ENCODE measurements around the gene PCNT.

Gene PCNT

GRCh38 chr21:46336603-46337002, 12.6 kb downstream of the PCNT start:
- H3K27me3 ChIP-seq (ENCODE audit: control insufficient read depth, insufficient read depth, low read length) = no peaks in the 10 kb centered on the region
- H3K4me1 ChIP-seq (ENCODE audit: control insufficient read depth, insufficient read depth, low read length) = no peaks in the 10 kb centered on the region
- H3K27ac ChIP-seq (ENCODE audit: low read length) = no peak overlapping the region
- no peak for DNase-seq (ENCODE audit: low read depth, low spot score)
- H3K4me3 ChIP-seq (ENCODE audit: low read length) = no peak overlapping the region
- WGBS (ENCODE audit: insufficient coverage, insufficient read length) = no CpG with 5 or more reads among the region's 3 CpGs
- H3K9me3 ChIP-seq (ENCODE audit: control insufficient read depth, insufficient read depth, low read length) = no peaks in the 10 kb centered on the region
- H3K36me3 ChIP-seq (ENCODE audit: control insufficient read depth, insufficient read depth, low read length) = peaks cover 21% of the 10 kb centered on the region; the same call in 1 of the 2 replicates

DNA sequence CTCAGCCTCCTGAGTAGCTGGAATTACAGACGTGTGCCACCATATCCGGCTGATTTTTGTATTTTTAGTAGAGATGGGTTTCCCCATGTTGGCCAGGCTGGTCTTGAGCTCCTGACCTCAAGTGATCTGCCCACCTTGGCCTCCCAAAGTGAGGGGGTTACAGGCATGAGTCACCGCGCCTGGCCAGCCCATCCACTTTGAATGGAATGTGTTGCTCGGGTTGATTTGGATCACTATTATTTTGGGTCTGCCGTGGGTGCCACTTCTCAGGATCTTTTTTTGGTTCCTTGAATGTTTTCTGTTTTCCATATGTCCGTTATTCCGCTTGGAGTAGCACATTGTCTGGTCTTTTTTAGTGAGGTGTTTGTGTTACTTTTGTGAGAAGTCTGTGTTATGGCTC, 17.0 kb downstream of the PCNT start:
- H3K4me1 ChIP-seq (ENCODE audit: control insufficient read depth, insufficient read depth, low read length) = no peaks in the 10 kb centered on the region
- no peak overlapping the region for H3K4me3 ChIP-seq (ENCODE audit: low read length)
- peaks cover 16% of the 10 kb centered on the region for H3K36me3 ChIP-seq (ENCODE audit: control insufficient read depth, insufficient read depth, low read length)
- no peak overlapping the region for H3K27ac ChIP-seq (ENCODE audit: low read length)
- no CpG with 5 or more reads among the region's 8 CpGs for WGBS (ENCODE audit: insufficient coverage, insufficient read length)
- H3K27me3 ChIP-seq (ENCODE audit: control insufficient read depth, insufficient read depth, low read length) = no peaks in the 10 kb centered on the region
- no peak for DNase-seq (ENCODE audit: low read depth, low spot score)
- H3K9me3 ChIP-seq (ENCODE audit: control insufficient read depth, insufficient read depth, low read length) = no peaks in the 10 kb centered on the region

DNA sequence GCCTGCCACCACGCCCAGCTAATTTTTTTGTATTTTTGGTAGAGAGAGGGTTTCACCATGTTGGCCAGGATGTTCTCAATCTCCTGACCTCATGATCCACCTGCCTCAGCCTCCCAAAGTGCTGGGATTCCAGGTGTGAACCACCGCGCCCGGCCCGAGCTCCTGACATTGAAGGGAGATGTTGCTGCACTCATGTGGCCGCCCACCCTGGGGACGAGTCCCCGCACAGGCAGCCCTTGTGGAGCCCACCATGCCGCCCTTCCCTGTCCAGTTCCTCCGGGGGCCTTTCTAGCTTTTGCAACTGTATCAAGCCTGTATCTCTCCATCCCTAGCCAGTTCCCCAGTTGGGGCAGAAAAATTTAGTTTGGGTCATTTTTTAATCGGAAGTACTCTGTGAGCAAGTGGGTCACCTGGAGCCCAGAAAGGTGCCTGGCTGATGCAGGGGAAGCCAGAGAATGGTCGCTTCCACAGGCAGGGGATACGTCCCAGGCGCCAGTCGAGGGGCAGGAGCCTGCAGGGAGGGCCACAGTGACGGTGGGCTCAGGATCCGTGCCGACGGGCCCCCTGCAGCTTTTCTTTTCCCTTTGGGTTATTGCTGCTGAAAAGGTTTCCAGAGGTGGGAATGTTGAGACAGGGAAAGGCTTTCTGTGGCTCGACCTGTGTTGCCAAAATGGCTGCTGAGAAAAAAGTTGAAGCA, 20.4 kb downstream of the PCNT start:
- H3K4me1 ChIP-seq (ENCODE audit: control insufficient read depth, insufficient read depth, low read length) = no peaks in the 10 kb centered on the region
- no peak overlapping the region for H3K4me3 ChIP-seq (ENCODE audit: low read length)
- no peak overlapping the region for H3K27ac ChIP-seq (ENCODE audit: low read length)
- H3K27me3 ChIP-seq (ENCODE audit: control insufficient read depth, insufficient read depth, low read length) = no peaks in the 10 kb centered on the region
- WGBS (ENCODE audit: insufficient coverage, insufficient read length) = no CpG with 5 or more reads among the region's 20 CpGs
- DNase-seq (ENCODE audit: low read depth, low spot score) = no peak
- H3K9me3 ChIP-seq (ENCODE audit: control insufficient read depth, insufficient read depth, low read length) = no peaks in the 10 kb centered on the region
- peaks cover 28% of the 10 kb centered on the region for H3K36me3 ChIP-seq (ENCODE audit: control insufficient read depth, insufficient read depth, low read length)

DNA sequence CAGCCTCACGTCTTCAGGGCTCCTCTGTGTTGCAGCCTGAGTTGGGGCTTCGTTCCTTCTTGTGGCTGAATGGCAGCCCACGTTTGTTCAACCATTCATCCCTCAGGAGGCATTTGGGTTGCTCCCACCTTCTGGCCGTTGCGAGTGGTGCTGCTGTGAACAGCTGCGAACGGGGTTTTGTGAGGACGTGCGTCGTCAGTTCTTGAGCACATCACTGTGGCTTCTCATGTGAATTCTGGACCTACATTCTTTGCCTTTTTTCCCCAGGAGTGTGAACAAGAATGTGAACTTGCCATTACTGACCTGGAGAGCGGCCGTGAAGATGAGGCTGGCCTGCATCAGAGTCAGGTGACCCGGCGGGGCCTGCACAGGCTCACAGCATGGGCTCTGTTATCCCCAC, 21.9 kb downstream of the PCNT start:
- Histone ChIP-seq H3K27me3 (ENCODE audit: control insufficient read depth, insufficient read depth, low read length) (no peaks in the 10 kb centered on the region), H3K4me3 (ENCODE audit: low read length) (no peak overlapping the region), H3K36me3 (ENCODE audit: control insufficient read depth, insufficient read depth, low read length) (peaks cover 28% of the 10 kb centered on the region), H3K27ac (ENCODE audit: low read length) (no peak overlapping the region), H3K9me3 (ENCODE audit: control insufficient read depth, insufficient read depth, low read length) (no peaks in the 10 kb centered on the region), H3K4me1 (ENCODE audit: control insufficient read depth, insufficient read depth, low read length) (no peaks in the 10 kb centered on the region)
- DNase-seq (ENCODE audit: low read depth, low spot score) = no peak
- WGBS (ENCODE audit: insufficient coverage, insufficient read length) = no CpG with 5 or more reads among the region's 14 CpGs

- H3K4me1 ChIP-seq (ENCODE audit: control insufficient read depth, insufficient read depth, low read length) = no peaks in the 10 kb centered on the region
- no peaks in the 10 kb centered on the region for H3K27me3 ChIP-seq (ENCODE audit: control insufficient read depth, insufficient read depth, low read length)
- H3K4me3 ChIP-seq (ENCODE audit: low read length) = no peak overlapping the region
- no peaks in the 10 kb centered on the region for H3K9me3 ChIP-seq (ENCODE audit: control insufficient read depth, insufficient read depth, low read length)
- peaks cover 33% of the 10 kb centered on the region for H3K36me3 ChIP-seq (ENCODE audit: control insufficient read depth, insufficient read depth, low read length)
- no CpG with 5 or more reads among the region's 34 CpGs for WGBS (ENCODE audit: insufficient coverage, insufficient read length)
- H3K27ac ChIP-seq (ENCODE audit: low read length) = no peak overlapping the region
- DNase-seq (ENCODE audit: low read depth, low spot score) = no peak
Measured at GRCh38 chr21:46346296-46347202, 22.6 kb downstream of the PCNT start.

DNA sequence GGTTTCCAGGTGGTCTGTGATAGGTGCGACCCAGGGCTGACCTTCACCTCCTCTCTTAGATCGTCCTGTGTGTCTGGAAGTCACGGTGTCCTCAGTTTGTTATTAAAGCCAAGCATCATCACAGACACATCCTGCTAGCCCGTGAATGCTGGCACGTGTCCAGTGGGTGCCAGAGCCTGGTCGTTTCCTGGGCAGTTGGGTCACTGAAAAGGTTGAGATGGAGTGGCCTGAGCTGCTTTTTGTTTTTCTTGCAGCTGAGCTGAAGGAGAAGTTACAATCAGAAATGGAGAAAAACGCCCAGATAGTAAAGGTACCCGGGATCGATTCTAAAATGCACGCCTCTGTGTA, 23.2 kb downstream of the PCNT start:
- WGBS (ENCODE audit: insufficient coverage, insufficient read length) = no CpG with 5 or more reads among the region's 10 CpGs
- Histone ChIP-seq H3K36me3 (ENCODE audit: control insufficient read depth, insufficient read depth, low read length) (peaks cover 36% of the 10 kb centered on the region), H3K4me3 (ENCODE audit: low read length) (no peak overlapping the region), H3K27ac (ENCODE audit: low read length) (no peak overlapping the region), H3K4me1 (ENCODE audit: control insufficient read depth, insufficient read depth, low read length) (no peaks in the 10 kb centered on the region), H3K27me3 (ENCODE audit: control insufficient read depth, insufficient read depth, low read length) (no peaks in the 10 kb centered on the region), H3K9me3 (ENCODE audit: control insufficient read depth, insufficient read depth, low read length) (no peaks in the 10 kb centered on the region)
- DNase-seq (ENCODE audit: low read depth, low spot score) = no peak

DNA sequence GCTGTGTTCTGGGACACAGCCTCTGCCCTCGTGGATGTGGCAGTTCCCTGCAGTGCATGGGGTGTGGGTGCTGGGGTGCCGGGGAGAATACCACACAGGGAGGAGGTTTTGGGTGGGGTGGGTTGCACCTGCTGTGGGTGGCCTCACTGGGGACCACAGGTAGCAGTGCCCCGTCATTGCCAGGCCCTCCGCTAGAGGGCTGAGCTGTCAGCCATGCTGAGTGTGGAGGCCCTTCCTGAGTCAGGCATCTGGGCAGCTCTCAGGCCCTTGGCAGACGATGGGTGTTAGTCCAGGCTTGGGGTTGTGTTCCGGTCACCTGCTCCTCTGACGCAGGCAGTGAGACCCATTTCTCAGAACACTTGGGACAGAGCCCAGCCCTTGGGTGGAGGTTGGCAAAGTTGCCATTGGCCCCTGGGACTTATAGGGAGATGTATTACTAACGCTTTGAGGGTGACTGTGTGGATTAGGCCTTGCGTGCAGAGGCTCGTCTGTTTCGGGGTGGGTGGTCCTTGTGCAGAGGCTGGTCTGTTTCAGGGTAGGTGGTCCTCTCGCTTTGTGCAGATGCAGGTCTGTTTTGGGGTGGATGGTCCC, 23.9 kb downstream of the PCNT start:
- Histone ChIP-seq H3K27ac (ENCODE audit: low read length) (no peak overlapping the region), H3K36me3 (ENCODE audit: control insufficient read depth, insufficient read depth, low read length) (peaks cover 37% of the 10 kb centered on the region), H3K27me3 (ENCODE audit: control insufficient read depth, insufficient read depth, low read length) (no peaks in the 10 kb centered on the region), H3K4me1 (ENCODE audit: control insufficient read depth, insufficient read depth, low read length) (no peaks in the 10 kb centered on the region), H3K9me3 (ENCODE audit: control insufficient read depth, insufficient read depth, low read length) (no peaks in the 10 kb centered on the region), H3K4me3 (ENCODE audit: low read length) (no peak overlapping the region)
- DNase-seq (ENCODE audit: low read depth, low spot score) = no peak
- WGBS (ENCODE audit: insufficient coverage, insufficient read length) = no CpG with 5 or more reads among the region's 12 CpGs

DNA sequence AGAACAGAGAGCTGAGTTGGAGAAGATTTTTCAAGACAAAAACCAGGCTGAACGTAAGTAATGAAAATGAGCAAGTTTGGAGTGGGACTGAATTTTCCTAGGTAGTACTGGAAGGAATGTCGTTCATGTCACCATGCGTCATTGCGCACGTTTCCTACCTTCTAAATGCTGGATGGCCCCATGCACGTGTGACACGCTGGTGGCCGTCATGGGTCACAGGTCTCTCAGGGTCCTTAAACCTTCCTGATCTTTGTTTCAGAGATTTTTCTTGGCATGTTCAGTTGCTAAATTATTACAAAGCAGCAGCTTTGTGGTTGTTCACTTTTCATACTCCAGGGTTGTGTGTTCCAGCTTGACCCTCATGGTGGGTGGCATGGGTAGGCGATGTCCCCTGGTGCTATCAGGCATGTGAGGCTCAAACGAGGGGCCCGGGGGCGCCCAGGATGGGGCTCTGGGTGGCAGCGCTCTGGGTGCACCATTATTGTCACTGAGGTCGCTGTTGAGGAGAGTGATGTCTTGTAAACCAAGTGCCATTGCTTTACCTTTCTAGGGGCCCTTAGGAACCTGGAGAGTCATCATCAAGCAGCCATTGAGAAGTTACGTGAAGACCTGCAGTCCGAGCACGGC, 25.3 kb downstream of the PCNT start:
- H3K4me1 ChIP-seq (ENCODE audit: control insufficient read depth, insufficient read depth, low read length) = no peaks in the 10 kb centered on the region
- no peaks in the 10 kb centered on the region for H3K27me3 ChIP-seq (ENCODE audit: control insufficient read depth, insufficient read depth, low read length)
- WGBS (ENCODE audit: insufficient coverage, insufficient read length) = no CpG with 5 or more reads among the region's 17 CpGs
- H3K27ac ChIP-seq (ENCODE audit: low read length) = no peak overlapping the region
- no peaks in the 10 kb centered on the region for H3K9me3 ChIP-seq (ENCODE audit: control insufficient read depth, insufficient read depth, low read length)
- H3K4me3 ChIP-seq (ENCODE audit: low read length) = no peak overlapping the region
- DNase-seq (ENCODE audit: low read depth, low spot score) = no peak
- H3K36me3 ChIP-seq (ENCODE audit: control insufficient read depth, insufficient read depth, low read length) = peaks cover 49% of the 10 kb centered on the region

- no peak overlapping the region for H3K4me3 ChIP-seq (ENCODE audit: low read length)
- no peak overlapping the region for H3K27ac ChIP-seq (ENCODE audit: low read length)
- H3K36me3 ChIP-seq (ENCODE audit: control insufficient read depth, insufficient read depth, low read length) = peaks cover 57% of the 10 kb centered on the region
- no peaks in the 10 kb centered on the region for H3K27me3 ChIP-seq (ENCODE audit: control insufficient read depth, insufficient read depth, low read length)
- H3K4me1 ChIP-seq (ENCODE audit: control insufficient read depth, insufficient read depth, low read length) = no peaks in the 10 kb centered on the region
- WGBS (ENCODE audit: insufficient coverage, insufficient read length) = 100% methylated on average over 1 of the region's 8 CpGs
- DNase-seq (ENCODE audit: low read depth, low spot score) = no peak
- H3K9me3 ChIP-seq (ENCODE audit: control insufficient read depth, insufficient read depth, low read length) = no peaks in the 10 kb centered on the region
Measured at GRCh38 chr21:46350571-46350970, 26.6 kb downstream of the PCNT start.

- Histone ChIP-seq H3K9me3 (ENCODE audit: control insufficient read depth, insufficient read depth, low read length) (no peaks in the 10 kb centered on the region), H3K27me3 (ENCODE audit: control insufficient read depth, insufficient read depth, low read length) (no peaks in the 10 kb centered on the region), H3K27ac (ENCODE audit: low read length) (no peak overlapping the region), H3K4me1 (ENCODE audit: control insufficient read depth, insufficient read depth, low read length) (no peaks in the 10 kb centered on the region; the same call in 1 of the 2 replicates), H3K4me3 (ENCODE audit: low read length) (no peak overlapping the region), H3K36me3 (ENCODE audit: control insufficient read depth, insufficient read depth, low read length) (peaks cover 56% of the 10 kb centered on the region)
- WGBS (ENCODE audit: insufficient coverage, insufficient read length) = no CpG with 5 or more reads among the region's 13 CpGs
- DNase-seq (ENCODE audit: low read depth, low spot score) = no peak
Measured at GRCh38 chr21:46350981-46351380, 27.0 kb downstream of the PCNT start.

All from iPS DF 6.9 (cell line).